T-helper 9 cell (primary cell): ENCODE results near the gene SSH3.

Source experiments
- DNase-seq: peaks from one replicate; pipeline ENCODE4 v3.0.0-alpha.2; 2020

The SSH3 gene

DNA sequence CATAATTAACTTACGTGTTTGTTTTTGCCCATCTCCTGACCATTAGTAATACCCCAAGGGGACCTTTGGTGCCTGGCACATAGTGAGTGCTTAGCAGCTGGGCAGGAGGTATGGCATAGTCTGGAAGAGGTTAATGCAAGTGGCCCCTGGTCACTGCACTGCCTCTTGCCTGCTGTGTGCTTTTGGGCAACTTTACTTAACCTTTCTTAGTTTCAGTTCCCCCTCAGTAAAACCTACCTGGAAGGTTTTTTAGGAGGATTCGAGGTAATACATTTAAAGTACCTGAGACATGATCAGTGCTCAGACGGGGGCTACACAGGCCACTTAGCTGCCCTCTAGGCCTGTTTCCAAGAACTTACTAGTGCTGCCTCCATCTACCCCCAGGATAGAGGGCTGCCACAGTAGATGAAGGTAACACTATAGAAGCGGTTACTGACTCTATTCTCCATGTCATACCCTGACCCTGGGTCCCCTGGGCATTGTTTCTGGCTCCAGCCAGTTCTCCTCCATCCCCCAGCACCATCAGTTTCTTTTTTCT lies 46.7 kb downstream of the SSH3 start:
- no peak for DNase-seq

DNA sequence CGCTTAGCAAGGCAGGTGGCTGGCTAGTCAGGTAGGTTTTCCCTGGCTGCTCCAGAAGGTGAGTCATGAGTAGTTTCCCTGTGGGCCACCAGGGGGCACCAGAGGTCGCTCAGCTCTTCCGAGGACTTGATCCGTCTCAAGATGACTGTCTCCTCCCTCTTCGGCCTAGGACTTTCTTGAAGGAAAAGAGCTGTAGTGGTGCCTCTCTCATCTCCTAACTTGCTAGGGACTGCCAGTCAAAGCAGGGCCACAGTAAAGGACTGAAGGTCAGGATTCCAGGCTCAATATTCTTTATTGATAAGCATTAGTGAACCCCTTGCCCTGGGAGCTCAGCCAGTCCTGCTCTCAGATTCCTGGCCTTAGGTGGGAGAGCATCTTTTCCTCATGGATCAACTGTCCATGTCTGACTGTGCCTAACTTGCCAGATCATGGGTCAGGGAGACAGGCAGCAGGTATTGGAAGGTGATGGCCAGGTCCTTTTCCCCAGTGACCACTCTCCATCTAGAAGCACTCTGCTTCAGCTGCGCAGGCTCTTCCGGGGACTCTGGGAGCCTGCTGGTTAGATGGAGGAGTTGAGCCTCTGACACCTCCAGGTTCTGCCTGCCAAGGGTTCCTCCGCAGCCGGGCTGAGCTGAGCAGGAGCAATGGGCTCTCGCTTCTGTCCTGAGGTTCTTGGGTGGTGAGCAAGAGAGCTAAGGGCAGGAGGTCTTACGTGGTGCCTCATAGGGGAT lies 48.1 kb downstream of the SSH3 start:
- DNase-seq: peak; percentile 58

DNA sequence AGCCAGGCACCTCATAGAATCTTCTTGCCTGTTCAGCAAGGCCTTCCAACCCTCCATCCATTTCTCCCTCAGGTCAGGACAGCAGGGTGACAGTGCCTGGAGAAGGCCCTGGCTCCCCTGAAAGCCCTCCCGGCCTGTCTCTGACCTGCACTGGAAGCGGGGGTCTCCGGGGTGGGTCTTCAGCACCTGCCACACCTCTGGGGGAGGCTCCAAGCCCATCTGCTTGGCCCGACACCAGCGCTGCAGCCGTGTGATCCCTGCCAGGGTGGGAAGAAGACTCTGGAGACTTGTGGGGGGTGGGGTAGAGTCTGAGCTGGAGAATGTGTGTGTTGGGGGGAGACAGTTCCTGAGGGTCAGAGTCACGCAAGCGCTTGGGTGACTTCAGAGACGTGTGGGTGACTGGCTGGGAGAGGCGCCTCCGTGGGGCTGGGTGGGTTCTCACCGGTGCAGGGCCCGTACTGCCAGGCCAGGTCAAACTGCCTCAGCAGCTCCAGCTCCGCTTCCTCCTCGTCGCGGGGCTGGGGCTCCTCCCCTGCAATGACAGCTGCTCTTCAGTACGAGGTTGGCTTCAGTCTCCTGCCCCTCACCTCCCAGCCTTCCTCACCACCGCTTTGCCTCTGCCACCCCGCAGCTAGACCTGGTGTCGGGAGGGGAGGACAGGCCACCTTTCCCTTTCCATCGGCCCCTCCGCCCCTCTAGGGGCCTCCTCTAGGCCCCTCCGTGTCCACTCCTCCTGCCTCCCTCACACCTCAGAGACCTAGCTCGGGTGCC lies 49.4 kb downstream of the SSH3 start:
- DNase-seq: no peak

DNA sequence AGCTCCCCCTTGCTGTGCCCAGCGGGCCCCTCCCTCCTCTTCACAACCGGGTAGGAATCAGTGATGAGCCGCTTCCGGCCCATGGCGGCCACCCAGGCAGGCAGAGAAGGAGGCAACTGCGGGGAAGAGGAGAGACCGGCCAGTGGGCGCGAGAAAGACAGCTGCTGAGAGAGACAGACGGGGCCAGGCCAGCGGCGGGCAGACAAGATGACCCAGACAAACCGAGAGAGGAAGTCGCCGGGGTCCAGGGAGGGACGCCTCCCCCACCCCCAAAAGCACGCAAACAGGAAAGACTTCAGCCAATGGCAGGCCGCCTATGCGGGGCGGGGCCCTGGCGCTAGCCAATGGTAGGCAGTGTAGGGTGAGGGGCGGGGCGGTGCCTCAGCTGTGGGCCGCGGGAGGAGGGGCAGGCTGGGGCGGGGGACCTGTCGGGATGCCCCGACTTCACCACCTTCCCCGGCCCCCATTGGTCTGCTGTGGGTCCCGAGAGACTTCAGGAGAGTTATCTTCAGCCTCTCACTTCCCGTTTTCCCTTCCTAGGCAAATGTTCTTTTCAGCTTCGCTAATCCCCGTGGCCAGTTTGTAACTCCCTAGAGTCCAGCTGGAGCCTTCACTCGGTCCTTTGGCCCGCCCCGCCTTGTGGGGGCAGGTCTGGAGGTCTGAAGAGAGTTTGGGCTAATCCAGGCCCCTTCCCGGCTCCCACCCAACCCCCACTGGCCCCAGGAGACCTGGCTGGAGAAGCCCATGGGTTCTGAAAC lies 50.2 kb downstream of the SSH3 start, which contains the start of gene POLD4:
TSS of gene POLD4 (minus strand) at position 230 of the 758 bp plus-strand sequence. CDS start at position 83, 147 bp downstream.
- DNase-seq: peak; percentile 93

DNA sequence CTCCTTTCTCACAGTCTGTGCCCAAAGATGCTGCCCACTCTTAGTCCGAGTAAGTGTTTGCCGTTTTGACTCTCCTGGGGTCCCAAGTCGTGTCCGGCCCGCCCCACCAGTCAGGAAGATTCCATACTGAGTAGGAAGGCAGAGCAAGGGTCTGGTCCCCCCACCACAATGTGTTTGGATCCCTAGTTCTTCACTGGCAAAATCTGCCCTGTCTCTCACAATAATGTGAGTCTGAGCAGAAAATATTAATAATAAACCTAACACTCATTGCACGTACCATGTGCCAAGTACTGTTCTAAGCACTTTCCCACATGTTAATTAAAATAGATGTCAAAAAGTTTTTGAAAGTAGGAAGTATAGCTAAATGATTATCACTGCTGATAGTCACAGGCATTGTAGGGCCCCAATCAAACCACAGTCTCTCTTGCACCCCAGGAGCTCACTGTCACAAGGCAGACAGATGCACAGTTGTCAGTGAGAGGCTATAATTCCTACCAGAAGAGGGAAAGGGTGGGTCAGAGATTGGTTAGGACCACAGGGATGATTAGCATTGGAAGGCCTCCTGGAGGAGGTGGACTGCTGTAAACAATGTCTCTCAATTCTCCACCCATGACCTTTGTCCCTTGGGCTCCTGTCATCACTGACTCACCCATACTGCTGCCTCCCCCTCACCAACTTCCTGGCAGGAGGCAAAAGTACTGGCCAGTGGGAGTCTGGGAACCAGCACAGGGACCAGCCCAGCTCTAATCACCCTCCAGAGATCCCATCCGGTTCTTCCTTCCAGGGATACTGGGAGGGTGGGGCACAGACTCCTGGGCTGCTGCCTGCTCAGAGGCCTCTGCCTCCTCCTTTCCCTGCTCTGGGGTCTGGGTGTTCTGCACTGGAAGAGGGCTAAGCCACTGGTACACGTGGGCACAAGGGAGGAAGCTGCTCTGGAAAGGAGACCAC lies 51.0 kb downstream of the SSH3 start:
- DNase-seq: no peak

DNA sequence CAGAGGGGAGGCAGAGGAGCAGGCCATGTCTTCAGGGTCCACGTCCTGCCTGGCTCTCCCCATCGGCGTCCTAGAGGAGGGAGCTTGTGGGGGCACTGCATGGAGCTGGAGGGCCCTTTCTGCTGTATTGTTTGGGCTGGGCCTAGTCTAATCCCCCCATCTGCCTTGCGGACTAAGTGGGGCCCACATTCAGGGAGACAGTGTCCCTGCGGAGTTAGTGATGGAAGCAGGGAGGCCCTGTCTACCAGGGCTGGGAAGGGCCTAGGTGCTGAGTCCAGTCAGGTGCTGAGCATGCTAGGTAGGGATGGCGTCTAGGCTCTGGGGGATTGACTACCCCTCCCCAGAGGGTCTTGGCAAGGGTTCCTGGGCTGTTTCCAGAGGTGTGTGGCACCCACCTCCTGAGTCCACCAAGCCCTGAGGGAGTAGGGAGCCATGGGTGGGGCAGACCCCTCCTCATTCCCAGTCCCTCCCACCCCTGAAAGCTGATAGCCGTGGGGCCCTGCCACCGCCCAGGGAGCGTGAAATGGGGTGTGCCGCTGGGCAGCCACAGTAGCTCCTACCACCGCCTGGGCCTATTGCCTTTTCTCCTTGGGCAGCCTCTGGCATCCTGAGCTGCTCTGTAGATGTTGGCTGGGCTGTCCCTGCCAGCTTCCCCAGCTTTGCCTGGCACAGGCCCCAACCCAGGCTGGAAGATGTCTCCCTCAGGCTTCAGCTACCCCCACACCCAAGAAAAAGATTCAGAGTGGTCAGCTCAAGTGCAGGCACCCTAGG lies 51.9 kb downstream of the SSH3 start:
- DNase-seq: no peak

DNA sequence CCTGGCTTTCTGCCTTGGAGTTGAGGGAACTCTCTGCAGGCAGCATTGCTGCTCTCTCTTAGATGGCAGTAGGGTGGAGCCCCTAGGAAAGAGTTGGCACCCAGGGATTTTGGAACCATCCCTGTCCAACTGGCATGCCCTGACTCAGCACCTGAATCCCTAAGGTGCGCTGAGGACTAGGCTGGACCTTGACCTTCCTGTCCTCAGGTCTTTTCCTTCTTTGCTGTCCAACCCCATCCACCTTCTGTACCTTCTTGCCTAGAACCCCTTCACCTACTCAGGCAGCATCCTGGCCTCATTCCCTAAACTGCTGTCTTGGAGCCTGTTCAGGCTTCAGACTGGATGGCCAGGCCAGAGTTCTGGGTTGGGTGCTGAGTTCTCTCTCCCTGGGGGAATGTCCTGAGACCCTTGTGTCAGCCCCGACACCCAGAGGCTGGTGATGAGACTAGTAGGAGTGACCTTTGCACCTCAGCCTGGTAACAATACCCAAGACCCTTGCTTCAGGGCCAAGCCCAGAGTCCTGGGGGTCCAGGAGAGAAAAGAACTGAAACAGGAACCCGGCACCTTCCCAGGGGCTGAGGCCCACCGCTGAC lies 52.6 kb downstream of the SSH3 start:
- DNase-seq: no peak

DNA sequence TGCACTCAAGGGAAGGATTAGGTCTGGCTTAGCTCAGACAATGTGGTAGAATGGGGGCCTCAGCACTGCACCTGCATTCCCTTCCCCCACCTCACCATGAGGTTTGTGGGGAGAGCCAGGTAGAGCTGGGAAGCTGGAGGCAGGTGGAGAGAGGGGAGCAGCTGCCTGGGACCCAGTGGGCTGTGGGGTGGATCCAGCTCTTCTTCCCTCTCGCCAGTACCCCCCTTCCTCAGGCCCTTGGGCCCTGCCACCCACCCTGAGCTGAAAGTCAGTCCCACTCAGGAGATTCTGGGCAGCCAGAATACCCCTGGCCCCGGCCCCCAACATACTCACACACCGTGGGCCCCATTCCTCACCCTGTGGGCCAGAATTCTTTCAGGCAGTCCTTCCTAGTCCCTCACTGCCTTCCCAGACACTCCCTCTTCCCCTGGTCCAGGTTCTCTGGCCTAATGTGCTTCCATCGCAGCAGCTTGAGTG lies 53.1 kb downstream of the SSH3 start:
- no peak for DNase-seq

DNA sequence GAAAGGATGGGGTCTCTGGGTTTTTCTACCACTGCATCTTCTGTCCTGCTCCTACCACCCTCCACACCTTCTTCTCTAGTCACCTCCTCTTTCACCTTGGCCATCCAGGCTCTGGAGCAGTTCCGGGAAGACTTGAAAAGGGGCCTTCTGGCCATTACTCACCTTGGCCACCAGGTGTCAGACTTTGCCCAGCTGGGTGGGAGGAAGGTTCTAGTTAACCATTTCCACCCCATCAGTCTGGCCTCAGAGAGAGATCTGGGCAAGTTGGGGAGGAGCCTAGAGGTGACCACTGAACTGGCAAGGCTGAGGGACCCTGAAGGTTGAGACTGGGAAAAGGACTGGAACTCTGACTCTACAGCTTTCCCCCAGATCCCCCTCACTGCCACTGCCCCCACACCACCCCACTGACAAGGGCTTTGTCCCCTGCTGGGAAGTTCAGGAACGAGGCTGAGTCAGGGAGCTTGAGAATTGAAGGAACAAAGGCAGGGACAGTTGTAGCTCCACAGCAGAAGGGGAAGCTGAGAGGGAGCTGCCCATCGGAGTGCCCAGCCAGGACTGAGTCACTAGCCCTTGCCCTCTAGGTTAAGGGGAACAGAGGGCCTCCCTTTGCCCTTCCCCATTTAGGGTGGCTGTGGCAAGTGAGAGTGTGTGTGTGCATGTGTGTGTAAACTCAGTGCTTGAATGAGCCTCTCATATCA lies 53.7 kb downstream of the SSH3 start:
- DNase-seq: peak; percentile 57

DNA sequence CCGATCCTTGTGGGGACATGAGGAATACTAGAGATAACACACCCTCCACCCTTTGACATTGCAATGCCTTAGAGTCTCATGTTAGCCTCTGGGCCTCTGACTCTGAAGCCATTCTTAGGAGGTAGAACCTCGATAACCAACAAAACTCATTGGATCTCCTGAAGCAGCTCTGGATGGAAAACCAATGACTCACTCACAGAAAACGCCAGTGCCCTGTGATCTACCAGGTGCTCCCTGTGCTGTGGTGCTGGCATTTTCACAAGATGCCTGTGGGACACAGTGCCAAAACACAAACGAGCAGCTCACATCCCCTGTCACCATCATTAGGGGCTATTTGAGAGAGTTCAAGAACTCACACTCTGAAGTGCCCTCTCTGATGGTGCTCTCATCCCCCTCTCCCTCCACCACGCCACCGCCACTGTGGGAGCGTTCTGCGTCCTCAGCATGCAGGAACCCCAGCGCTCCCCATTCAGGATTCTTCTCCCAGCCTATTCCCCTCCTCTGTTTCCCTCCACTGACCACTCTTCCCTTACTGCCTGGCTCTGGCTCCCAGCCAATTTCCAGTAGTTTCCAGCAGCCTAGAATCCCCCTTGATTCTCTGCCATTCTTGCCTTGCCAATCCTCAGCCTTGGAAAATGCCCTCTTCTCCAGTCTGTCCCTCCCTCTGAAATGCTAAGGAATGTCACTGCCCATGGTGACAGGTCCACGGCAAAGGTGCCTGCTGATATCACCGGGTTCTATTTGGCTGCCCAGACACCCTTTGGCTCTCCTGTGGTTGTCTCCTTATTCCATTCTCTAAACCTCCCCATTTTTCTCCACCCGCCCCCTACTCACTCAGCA lies 54.7 kb downstream of the SSH3 start:
- no peak for DNase-seq
